Medulla oblongata (tissue), 1 donor: Measurements from ENCODE around the gene COL8A2.

Experiments used
- DNase-seq: peaks from one replicate; pipeline ENCODE4 v3.0.0-alpha.2; 2015; ENCODE audit errors: extremely low spot score

Gene COL8A2

GRCh38 chr1:36137226-36137625, 12.2 kb upstream of the COL8A2 start:
- no peak for DNase-seq

DNA sequence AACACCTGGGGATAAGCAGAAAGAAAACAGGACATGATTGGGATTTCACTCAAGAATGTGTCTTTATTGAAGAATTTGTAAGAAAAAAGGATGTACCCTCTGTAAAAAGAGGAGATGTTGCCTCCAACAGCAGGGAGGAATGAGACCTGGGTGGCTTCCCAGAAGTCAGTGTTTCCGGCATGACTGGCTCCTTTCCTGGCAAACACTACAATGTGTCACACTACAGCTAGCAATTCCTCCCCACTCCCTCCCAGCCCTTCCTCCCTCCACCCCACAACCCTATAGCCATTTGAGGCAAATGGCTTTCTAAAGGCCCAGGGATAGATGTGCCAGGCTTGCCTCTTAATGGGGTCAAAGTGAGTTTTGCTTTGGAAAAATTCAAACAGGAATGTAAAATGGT, 11.5 kb upstream of the COL8A2 start:
- peak; percentile 67 for DNase-seq

DNA sequence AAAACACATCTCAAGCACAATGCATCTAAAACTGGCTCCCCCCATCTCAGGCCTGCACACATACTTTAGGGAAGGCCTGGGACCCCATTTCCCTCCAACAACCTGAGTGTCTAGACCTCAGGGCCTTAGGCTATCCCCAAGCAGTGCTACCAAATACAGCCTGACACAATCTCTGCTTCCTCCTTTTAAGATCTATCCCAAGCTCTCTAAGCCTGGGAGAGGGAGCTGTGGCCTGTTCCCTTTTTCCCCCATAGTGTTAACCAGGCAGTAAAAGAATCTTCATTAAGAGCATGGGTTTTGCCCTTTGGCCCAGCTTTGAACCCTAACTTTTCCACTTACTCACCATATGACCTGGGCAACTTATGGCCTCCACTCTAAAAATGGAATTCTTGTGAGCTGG, 10.8 kb upstream of the COL8A2 start:
- DNase-seq = no peak

GRCh38 chr1:36135330-36135667, 10.3 kb upstream of the COL8A2 start:
- no peak for DNase-seq

- DNase-seq = peak; percentile 83
These were observed 9.7 kb upstream of the COL8A2 start for GRCh38 chr1:36134505-36135329.

- no peak for DNase-seq
These were observed 9.0 kb upstream of the COL8A2 start for GRCh38 chr1:36134031-36134430.

- DNase-seq = no peak
These were observed 8.5 kb upstream of the COL8A2 start for GRCh38 chr1:36133484-36133883.

- no peak for DNase-seq
These were observed 7.0 kb upstream of the COL8A2 start for GRCh38 chr1:36132029-36132428.

GRCh38 chr1:36128905-36129206, 3.8 kb upstream of the COL8A2 start:
- no peak for DNase-seq

DNA sequence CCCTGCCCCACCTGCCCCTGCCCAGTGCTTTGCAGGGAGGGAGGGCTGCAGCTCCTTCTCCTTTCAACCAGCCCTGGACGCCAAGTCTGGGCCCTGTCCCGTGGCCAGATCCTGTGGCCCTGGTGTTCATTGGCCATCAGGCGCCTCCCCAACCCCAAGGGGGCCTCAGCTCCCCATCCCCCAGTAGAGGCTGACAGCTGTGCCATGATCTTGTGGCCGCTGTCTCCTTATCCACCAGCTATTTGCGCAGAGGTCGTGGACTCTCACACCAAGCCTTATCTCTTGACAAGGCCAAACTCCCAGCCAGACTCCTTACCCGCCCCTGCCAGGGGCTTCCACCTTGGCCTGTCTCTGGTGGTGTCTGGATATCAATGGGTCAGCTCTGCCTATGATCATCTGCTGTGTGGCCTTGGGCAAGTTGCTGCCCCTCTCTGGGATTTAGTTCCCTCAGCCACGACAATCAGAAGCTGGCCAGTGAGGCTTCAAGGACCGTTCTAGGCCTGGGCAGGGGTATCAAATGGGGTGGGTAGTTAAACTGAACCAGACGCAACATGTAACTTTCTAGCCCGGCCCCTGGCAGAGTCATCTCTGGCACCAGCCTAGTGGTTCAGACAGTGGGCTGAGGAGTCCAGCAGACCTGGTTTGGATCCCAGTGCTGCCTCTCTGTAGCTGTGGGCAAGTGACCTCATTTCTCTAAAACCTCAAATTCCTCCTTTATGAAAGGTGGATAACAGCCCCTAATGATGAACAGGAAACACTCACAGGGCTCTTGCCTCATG, 3.3 kb upstream of the COL8A2 start:
- DNase-seq = no peak

DNA sequence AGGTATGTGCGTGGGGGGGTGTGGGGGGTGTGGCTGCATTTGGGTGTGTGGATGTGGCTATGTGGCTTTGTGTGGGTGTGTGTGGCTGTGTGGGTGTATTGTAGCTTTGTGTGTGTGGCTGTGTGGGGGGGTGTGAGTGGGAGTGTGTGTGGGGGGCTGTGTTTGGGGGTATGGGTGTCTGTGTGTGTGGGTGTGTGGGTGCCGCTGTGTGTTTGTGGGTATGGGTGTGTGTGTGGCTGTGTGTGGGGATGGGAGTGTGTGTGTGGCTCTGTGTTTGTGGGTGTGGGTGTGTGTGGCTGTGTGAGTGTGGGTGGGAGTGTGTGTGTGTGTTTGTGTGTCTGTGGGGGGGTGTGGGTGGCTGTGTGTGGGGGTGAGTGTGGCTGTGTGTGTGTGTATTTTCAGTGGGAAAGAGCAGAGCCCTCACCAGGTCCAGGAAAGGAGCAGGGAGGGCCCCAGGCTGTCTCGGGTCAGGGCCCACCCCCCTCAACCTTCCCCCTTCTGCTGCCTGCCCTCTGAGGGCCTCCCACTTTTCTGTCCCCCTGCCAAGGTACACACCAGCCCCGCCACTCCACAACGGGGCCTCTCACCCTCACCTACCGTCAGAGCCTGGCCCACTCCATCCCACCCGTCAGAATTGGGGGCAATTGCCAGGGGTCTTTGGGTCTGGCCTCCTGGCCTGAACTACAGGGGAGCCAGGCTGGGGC, 1.9 kb upstream of the COL8A2 start:
- no peak for DNase-seq

- DNase-seq = no peak
These were observed 1.1 kb upstream of the COL8A2 start for GRCh38 chr1:36126005-36126716.

DNA sequence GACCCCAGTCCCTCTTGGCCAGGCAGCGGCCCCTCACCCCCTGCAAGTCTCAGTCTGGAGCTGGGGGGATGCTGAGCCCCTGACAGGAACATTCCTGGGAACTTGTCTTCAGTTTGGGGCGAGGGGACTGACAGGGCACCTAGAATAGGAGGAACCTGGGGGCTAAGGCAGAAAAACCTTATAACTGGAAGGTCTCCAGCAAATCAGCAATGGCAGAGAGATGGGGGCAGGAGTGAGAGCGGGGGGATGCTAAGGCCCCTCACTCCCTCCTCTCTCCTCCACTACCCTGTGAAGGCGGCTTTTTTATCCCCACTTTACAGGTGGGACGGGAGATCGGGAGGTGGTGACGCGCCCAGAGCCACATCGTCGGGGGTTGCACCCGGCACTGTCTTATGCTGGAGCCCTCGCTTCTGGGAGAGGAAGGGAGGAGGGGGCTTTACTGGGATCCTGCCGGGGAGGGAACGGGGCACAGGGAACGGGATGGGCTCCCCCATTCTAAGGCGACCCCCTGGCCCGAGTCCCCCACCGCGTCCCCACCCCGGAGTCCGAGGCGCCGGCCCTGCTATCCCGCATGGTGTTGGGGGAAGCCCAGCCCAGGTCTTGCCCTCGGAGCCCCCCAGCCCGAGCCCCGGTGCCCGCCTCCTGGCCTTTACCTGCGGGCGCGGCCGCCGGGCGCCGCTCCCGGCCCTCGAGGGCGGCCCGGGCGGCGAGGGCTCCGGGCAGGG, 456 bp downstream of the COL8A2 start:
- no peak for DNase-seq

DNA sequence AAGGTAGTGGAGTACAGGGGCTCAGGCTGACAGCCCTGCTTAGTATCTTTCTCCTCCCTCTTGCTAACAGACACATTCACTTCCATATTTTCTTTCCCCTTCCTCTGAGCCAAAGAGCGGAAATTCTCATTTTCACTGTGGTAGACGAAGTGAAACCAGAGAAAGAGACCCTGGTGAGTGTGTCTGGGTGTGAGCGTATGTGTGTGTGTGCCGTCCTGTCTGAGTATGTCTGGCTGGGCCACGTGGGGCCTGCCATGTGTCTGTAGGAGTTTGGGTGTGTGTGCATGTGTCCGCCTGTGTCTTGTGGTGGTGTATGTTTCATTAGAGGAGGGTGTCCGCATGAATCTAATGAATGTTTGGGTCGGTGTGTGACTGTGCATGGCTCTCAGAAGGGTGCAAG, 1.7 kb downstream of the COL8A2 start:
- DNase-seq = peak; percentile 81

GRCh38 chr1:36122062-36123030, 2.7 kb downstream of the COL8A2 start:
- DNase-seq = no peak

- DNase-seq = no peak
These were observed 5.6 kb downstream of the COL8A2 start for GRCh38 chr1:36119456-36119855.

DNA sequence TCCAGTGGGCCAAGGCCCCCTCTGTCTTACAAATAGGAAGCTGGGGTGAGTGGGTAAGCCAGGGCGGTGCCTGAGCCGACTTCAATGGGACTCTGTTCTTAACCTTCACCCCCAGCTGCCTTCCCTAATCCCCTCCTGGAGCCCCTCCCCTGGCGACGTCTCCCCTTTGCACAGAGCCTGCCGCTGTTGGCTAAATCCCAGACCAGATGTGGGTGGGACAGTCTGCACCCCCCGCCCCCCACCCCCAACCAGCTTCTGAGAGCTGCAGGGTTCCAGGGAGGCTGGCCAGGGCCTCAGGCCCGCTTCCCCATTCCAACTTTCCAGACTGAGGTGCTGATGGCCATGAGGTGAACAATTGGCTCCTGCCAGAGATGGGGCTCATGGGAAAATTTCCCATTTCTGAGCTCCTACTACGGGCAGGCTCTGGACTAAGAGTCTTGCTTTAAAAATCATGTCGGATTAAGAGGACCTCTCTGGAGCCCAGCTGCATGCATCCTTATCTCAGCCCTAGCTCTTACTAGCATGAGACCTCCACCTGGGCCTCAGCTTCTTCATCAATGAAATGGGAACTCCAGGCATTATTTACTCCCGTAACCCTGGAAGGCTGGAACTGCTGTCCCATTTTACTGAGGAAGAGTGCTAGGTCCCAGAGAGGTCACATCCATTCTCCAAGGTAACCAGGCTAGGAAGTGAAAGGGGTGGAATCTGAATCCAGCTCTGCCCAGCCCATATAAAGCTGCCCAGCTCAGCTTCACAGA, 6.4 kb downstream of the COL8A2 start:
- no peak for DNase-seq

DNA sequence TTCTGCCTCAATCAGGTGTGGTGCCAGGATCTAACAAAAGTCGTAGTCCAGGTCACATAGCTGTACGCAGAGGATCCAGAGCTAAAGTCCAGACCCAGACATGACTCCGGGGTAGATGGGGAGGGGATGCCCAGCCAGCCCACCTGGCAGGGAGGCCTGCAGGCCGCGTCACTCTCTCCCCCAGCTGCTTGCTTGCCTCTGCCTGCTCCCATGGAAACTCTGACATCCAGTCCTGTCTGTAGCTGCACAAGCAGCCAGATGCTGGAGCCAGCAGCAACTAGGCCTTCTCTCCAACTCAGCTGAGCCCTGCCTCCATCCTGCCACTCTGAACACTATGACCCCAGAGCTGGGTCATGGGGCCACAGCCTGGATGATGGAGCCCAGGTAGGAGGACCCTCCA, 8.1 kb downstream of the COL8A2 start:
- no peak for DNase-seq

GRCh38 chr1:36115931-36116330, 9.1 kb downstream of the COL8A2 start:
- no peak for DNase-seq
